Breast epithelium (tissue), 4 donors: ENCODE results near the gene SPNS2. TPM values are rescaled to one million over a fixed set of nuclear protein-coding genes. Genes with fewer than 3 reads are reported as not detected.

ENCODE experiments used
- DNase-seq, 2 donors: peaks; one replicate each; pipeline ENCODE4 v3.0.0-alpha.2; 2019; ENCODE audit warnings: low spot score in 2 of 2
- H3K27ac ChIP-seq, 2 donors: fragments of 200-600 bp; sonication (generic) in 1 of 2; one replicate each; pipeline ENCODE4 v1.5.1; 2016 to 2019; ENCODE audit warnings: mild to moderate bottlenecking in 1 of 2
- H3K27me3 ChIP-seq, 2 donors: fragments of 200-600 bp; sonication (generic) in 1 of 2; one replicate each; pipeline versions ENCODE4 v1.5.1 to v1.6.0; 2017 to 2019; ENCODE audit warnings: control low read depth in 1 of 2, mild to moderate bottlenecking in 1 of 2
- H3K36me3 ChIP-seq: fragments of 200-600 bp; one replicate; pipeline ENCODE4 v1.5.1; 2019
- H3K4me1 ChIP-seq, 2 donors: fragments of 200-600 bp; sonication (generic); one replicate each; pipeline ENCODE4 v1.5.1; 2016 to 2019; ENCODE audit warnings: control low read depth in 1 of 2
- H3K4me3 ChIP-seq, 3 donors: fragments of 200-600 bp; sonication (generic); 1 replicate in 2 of 3; 2 replicates in 1 of 3; pipeline ENCODE4 v1.5.1; 2016 to 2019; ENCODE audit warnings: mild to moderate bottlenecking in 3 of 3, moderate library complexity in 2 of 3
- H3K9me3 ChIP-seq, 2 donors: fragments of 200-600 bp; sonication (generic) in 1 of 2; one replicate each; pipeline ENCODE4 v1.5.1; 2016 to 2019; ENCODE audit warnings: control low read depth in 1 of 2
- CTCF ChIP-seq, 3 donors: fragments of 450-650 bp; IDR thresholded peaks; one replicate each; pipeline ENCODE4 v1.5.1; 2016 to 2017; ENCODE audit warnings: antibody characterized with exemption in 3 of 3, mild to moderate bottlenecking in 3 of 3, moderate library complexity in 3 of 3
- POLR2A ChIP-seq: fragments of 450-650 bp; IDR thresholded peaks from one replicate; pipeline ENCODE4 v1.6.1; 2016; ENCODE audit warnings: antibody characterized with exemption, mild to moderate bottlenecking, moderate library complexity
- POLR2AphosphoS5 ChIP-seq, 3 donors: sonication (generic); formaldehyde crosslinking; IDR thresholded peaks; one replicate each; pipeline ENCODE4 v1.6.1; 2017; ENCODE audit warnings: antibody characterized with exemption in 3 of 3
- intact Hi-C: fragments of 100-400 bp; cut with DNase I; formaldehyde crosslinking; loops from one replicate; pipeline ENCODE4 v1.15.1; 2023; ENCODE audit warnings: low total_unique reads
- total RNA-seq, 3 donors: library from RNA; depleted of rRNA; stranded (reverse); fragments of >200 nt; gene quantifications; one replicate each; pipeline ENCODE4 v1.1.0, GENCODE V29; 2016

The SPNS2 gene
- total RNA-seq, 3 donors from 2014 or later, result 5.3 to 14.1 (median 11.5) TPM

DNA sequence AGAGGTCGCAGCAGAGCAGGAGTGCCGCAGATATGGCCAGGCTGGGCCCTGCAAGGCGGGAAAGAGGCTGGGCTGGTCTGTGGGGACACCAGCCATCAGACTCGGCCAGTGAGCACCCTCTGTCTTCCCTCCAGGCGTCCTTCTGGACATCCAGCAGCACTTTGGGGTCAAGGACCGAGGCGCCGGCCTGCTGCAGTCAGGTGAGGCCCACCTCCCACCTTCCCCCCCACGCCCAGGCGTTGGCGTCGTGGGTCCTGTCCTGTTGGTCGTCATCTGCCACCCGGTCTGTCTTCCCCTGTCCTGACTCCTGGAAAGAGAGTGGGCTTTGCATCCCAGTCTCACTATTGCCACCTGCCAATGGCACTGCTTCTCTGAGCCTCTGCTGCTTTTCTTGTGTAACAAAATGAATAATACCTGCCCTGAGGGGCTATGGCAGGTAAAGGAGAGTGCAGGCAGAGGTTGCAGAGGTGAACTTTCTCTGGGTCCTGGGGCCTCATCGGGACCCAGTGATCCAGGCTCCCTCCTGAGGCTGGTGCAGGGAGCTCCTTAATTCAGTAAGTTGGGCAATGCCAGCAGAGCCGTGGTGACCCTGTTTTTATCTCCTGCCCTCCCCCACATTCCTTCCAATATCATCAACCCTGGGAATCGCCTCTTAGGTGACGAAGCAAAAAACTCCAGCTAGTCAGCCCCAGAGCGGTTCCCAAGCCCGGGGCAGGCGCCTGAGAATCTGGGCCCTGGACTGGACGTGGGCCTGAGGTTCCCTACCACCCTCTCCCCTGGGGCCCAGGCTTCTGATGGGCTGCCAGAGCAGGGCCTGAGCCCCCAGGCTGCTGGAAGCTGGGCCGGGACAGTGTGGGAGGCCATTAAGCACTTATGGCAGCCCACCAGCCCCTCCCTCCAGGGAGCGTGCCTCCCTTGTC, 14.7 kb downstream of the SPNS2 start:
- intact Hi-C loops, result no loop called here
- Histone ChIP-seq H3K4me3 (no peak overlapping the region), H3K27me3 (no peaks in the 10 kb centered on the region), H3K27ac (peak overlapping the region; percentile 89 to 93), H3K36me3 (no peaks in the 10 kb centered on the region), H3K4me1 (peaks cover 0 to 35% of the 10 kb centered on the region in 2 donors), H3K9me3 (no peaks in the 10 kb centered on the region)
- DNase-seq, result no peak
- TF ChIP-seq CTCF (IDR thresholded peaks at IDR 0.05) (peak in 1 of 3 donors; percentile 17), POLR2AphosphoS5 (IDR thresholded peaks at IDR 0.05) (no peak)

GRCh38 chr17:4514206-4514605, 15.5 kb downstream of the SPNS2 start:
- peaks cover 0 to 28% of the 10 kb centered on the region in 2 donors for H3K4me1 ChIP-seq
- H3K36me3 ChIP-seq, result no peaks in the 10 kb centered on the region
- intact Hi-C loops, result no loop called here
- peak overlapping the region; percentile 89 to 93 for H3K27ac ChIP-seq
- TF ChIP-seq POLR2AphosphoS5 (IDR thresholded peaks at IDR 0.05) (peak in 1 of 3 donors; percentile 51), CTCF (IDR thresholded peaks at IDR 0.05) (no peak), POLR2A (no peak)
- H3K27me3 ChIP-seq, result no peaks in the 10 kb centered on the region
- no peaks in the 10 kb centered on the region for H3K9me3 ChIP-seq
- no peak overlapping the region for H3K4me3 ChIP-seq
- peak; percentile 73 to 85 for DNase-seq

GRCh38 chr17:4514779-4515178, 16.1 kb downstream of the SPNS2 start:
- Histone ChIP-seq H3K27me3 (no peaks in the 10 kb centered on the region), H3K36me3 (no peaks in the 10 kb centered on the region), H3K4me1 (peaks cover 0 to 26% of the 10 kb centered on the region in 2 donors), H3K9me3 (no peaks in the 10 kb centered on the region), H3K4me3 (no peak overlapping the region), H3K27ac (peak overlapping the region; percentile 89 to 93)
- TF ChIP-seq POLR2AphosphoS5 (IDR thresholded peaks at IDR 0.05) (no peak), CTCF (IDR thresholded peaks at IDR 0.05) (no peak), POLR2A (no peak)
- intact Hi-C loops, result no loop called here
- no peak for DNase-seq

DNA sequence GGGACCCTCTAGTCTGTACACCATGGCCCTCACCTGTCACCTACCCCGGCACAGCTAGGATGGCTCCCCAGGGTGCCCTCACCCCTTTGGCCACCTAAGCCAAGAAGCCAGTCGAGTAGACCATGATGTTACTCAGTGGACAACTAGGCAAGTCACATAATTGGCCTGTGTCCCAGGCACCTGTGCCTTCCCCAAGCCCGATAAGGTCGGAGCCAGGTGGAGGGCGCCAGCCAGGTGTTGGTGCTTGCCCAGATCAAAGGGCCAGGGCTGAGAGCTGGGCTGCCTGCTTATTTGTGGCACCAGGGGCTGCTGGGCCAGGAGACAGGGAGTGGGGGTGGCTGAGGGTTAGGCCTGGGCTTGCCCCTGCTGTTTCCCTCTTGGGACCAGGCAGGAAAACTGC, 16.8 kb downstream of the SPNS2 start:
- Histone ChIP-seq H3K4me1 (peaks cover 0 to 32% of the 10 kb centered on the region in 2 donors), H3K36me3 (no peaks in the 10 kb centered on the region), H3K27ac (peak overlapping the region; percentile 89 to 93), H3K27me3 (no peaks in the 10 kb centered on the region), H3K4me3 (no peak overlapping the region), H3K9me3 (no peaks in the 10 kb centered on the region)
- no peak for DNase-seq
- TF ChIP-seq POLR2AphosphoS5 (IDR thresholded peaks at IDR 0.05) (no peak), CTCF (IDR thresholded peaks at IDR 0.05) (no peak), POLR2A (no peak)
- intact Hi-C loops, result no loop called here

DNA sequence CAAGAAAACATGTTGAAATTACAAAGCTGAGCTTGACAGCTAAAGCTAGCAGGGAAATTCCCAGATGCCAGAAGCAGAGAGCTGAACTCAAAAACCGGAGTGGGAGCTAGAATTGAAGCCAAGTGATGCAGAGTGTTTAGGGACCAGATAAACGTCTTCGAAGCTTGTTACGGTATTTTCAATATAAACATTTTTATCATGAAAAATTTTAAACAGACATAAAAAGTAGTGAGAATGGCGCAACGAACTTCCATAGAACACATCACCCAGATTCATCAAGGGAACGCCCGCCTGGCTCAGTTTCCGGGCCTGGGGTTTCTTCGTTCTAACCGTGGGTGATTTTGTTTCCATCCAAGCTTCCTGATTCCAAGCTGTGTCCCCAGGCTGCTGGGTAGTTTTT, 18.1 kb downstream of the SPNS2 start:
- H3K36me3 ChIP-seq, result no peaks in the 10 kb centered on the region
- peak overlapping the region; percentile 61 to 66 for H3K27ac ChIP-seq
- TF ChIP-seq POLR2A, result no peak
- TF ChIP-seq CTCF (IDR thresholded peaks at IDR 0.05), result no peak
- TF ChIP-seq POLR2AphosphoS5 (IDR thresholded peaks at IDR 0.05), result no peak
- no peaks in the 10 kb centered on the region for H3K27me3 ChIP-seq
- intact Hi-C loops, result no loop called here
- no peaks in the 10 kb centered on the region for H3K9me3 ChIP-seq
- peaks cover 0 to 39% of the 10 kb centered on the region in 2 donors for H3K4me1 ChIP-seq
- DNase-seq, result no peak
- H3K4me3 ChIP-seq, result no peak overlapping the region
